ENCODE results near the gene GLB1L2.
"Not testable (repeated sequence)": the region's sequence is repeated elsewhere in the genome, so short reads cannot be mapped to it uniquely, and the experiment has no call there.

GRCh38 chr11:134344497-134345236 is 12.9 kb downstream of the GLB1L2 start:
- TF ChIP-seq POLR2A, CTCF, POLR2AphosphoS5 (IDR thresholded peaks at IDR 0.05): not testable (repeated sequence)

All from upper lobe of left lung (tissue), 4 donors.